Measurements from ENCODE around the gene SLC1A3. TPM values are rescaled to one million over a fixed set of nuclear protein-coding genes. Genes with fewer than 3 reads are reported as not detected.

The SLC1A3 gene
- total RNA-seq, 2 donors from 2014 or later: 10.5 to 12.7 TPM

DNA sequence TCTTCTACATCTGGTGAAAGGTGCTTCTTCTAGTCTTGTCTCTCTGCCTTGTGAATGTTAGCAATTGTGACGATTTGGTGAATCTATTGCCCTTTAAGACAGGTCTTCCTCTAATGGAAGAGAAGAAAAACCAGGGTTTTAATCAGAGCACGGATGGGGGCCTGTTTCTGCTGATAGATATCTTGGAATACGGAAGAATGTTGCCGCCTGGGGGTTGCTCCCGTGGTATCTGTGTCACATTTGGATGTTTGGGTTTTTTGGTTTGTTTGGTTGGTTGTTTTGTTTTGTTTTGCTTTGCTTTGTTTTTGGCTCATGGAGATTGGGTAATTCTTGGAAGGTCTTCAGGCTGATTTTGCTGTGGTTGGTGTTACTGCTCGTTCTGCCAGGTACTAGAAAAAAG lies 9.7 kb upstream of the SLC1A3 start:
- H3K36me3 ChIP-seq: no peaks in the 10 kb centered on the region
- H3K4me3 ChIP-seq: no peak overlapping the region
- H3K4me1 ChIP-seq (replicated peaks): no peaks in the 10 kb centered on the region
- no peaks in the 10 kb centered on the region for H3K27me3 ChIP-seq (replicated peaks; ENCODE audit: insufficient read depth)
- no peaks in the 10 kb centered on the region for H3K9me3 ChIP-seq
- 86% methylated on average over 6 of the region's 6 CpGs for WGBS
- no peak overlapping the region for H3K27ac ChIP-seq
- TF ChIP-seq POLR2AphosphoS5 (IDR thresholded peaks at IDR 0.05): no peak
- TF ChIP-seq, protein P1, sequence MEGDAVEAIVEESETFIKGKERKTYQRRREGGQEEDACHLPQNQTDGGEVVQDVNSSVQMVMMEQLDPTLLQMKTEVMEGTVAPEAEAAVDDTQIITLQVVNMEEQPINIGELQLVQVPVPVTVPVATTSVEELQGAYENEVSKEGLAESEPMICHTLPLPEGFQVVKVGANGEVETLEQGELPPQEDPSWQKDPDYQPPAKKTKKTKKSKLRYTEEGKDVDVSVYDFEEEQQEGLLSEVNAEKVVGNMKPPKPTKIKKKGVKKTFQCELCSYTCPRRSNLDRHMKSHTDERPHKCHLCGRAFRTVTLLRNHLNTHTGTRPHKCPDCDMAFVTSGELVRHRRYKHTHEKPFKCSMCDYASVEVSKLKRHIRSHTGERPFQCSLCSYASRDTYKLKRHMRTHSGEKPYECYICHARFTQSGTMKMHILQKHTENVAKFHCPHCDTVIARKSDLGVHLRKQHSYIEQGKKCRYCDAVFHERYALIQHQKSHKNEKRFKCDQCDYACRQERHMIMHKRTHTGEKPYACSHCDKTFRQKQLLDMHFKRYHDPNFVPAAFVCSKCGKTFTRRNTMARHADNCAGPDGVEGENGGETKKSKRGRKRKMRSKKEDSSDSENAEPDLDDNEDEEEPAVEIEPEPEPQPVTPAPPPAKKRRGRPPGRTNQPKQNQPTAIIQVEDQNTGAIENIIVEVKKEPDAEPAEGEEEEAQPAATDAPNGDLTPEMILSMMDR (IDR thresholded peaks at IDR 0.05): no peak
- no peak for TF ChIP-seq POLR2A (IDR thresholded peaks at IDR 0.05)
- DNase-seq (ENCODE audit: low spot score): no peak
- intact Hi-C loops (cut with DNase I): no loop called here

DNA sequence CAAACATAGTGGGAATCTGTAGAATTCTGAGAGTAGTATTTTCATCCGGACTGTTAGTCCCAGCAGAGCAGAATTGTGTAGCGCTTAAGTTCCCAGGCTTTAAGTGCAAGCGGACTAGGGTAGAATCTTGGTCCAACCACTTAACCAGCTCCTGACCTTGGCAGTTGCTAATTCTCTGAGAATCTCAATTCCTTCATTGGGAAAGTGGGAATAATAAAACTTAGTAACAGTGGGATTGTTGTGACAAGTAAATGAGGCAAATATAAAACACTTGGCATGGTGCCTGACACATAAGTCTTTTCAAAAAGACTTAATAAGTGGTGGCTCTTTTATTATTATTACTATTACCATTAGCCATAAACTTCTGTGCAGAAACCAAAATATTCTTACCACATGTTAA lies 8.4 kb upstream of the SLC1A3 start:
- H3K4me3 ChIP-seq: no peak overlapping the region
- no peak for TF ChIP-seq POLR2AphosphoS5 (IDR thresholded peaks at IDR 0.05)
- TF ChIP-seq POLR2A (IDR thresholded peaks at IDR 0.05): no peak
- TF ChIP-seq, protein P1 (IDR thresholded peaks at IDR 0.05): no peak
- DNase-seq (ENCODE audit: low spot score): no peak
- no peaks in the 10 kb centered on the region for H3K27me3 ChIP-seq (replicated peaks; ENCODE audit: insufficient read depth)
- H3K36me3 ChIP-seq: no peaks in the 10 kb centered on the region
- H3K9me3 ChIP-seq: no peaks in the 10 kb centered on the region
- WGBS: 70% methylated on average over 3 of the region's 3 CpGs
- no peaks in the 10 kb centered on the region for H3K4me1 ChIP-seq (replicated peaks)
- H3K27ac ChIP-seq: no peak overlapping the region
- intact Hi-C loops (cut with DNase I): no loop called here

DNA sequence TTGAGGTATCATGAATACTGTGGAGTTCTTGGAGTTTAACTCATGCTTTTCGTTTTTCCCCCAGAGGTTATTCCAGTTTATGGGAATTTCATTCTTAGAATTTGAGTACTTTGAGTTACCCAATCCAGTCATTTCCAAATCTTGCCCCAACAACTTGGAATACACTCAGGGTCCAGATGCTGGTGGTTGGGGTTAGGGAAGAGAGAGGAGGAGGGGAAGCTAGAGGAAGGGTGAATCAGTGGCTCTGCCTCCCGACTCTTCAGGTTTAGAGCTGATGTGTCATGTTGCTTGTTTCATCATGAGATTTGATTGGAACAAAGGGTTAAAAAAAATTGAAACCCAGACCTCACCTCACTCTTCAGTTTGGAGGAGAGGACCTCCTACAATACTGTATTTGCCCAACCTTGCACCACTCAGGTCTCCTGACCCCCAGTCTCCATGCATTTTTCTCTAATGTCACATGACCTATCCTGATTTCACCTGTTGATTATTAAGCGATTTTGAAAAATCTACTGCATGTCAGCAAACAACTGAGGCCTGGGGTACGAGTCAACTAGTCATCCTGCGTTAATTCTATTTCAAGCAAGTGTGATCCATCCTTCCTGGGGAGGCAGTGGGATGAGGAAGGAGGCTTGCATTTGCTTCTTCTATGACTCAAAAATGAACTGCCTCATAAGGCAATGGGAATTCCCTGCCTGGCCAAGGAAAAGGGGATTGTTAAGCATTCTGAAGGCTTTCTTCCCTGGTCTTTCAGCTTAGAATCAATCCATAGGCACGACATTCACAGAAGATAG lies 6.2 kb upstream of the SLC1A3 start:
- intact Hi-C loops (cut with DNase I): no loop called here
- Histone ChIP-seq H3K36me3 (no peaks in the 10 kb centered on the region), H3K4me1 (replicated peaks) (no peaks in the 10 kb centered on the region), H3K27me3 (replicated peaks; ENCODE audit: insufficient read depth) (no peaks in the 10 kb centered on the region), H3K9me3 (no peaks in the 10 kb centered on the region), H3K4me3 (no peak overlapping the region), H3K27ac (no peak overlapping the region)
- WGBS: 69% methylated on average over 6 of the region's 6 CpGs
- no peak for DNase-seq (ENCODE audit: low spot score)
- TF ChIP-seq, protein P1 (IDR thresholded peaks at IDR 0.05): no peak
- no peak for TF ChIP-seq POLR2A (IDR thresholded peaks at IDR 0.05)
- no peak for TF ChIP-seq POLR2AphosphoS5 (IDR thresholded peaks at IDR 0.05)

DNA sequence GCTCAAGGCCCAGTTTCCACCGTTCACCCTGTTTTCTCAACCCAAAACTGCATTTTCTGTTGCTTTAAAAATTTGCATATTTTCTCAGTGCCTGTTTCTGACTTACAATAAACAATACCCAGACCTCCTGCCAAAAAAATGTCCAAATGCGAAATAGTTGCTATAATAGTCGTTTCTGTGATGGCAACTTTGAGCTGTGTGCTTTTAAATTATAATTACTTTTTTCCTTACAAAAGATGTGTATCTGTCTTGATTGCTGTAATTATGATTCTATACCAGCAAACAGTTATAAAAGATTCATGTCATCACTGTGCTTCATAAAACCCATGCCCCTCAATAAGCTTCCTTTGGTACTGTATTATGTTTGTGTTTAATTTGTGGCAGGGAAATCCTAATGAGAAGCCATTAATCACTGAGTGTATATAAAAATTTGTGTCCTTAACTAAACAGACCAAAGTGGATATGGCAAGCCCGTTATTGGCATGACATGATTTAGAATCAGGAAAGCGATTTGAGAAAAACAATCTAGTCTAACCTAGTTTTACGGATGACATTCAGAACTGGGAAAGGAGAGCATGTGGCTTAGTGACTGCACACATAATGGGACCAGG lies 5.4 kb upstream of the SLC1A3 start:
- no peaks in the 10 kb centered on the region for H3K9me3 ChIP-seq
- 34% methylated on average over 6 of the region's 6 CpGs for WGBS
- intact Hi-C loops (cut with DNase I): no loop called here
- no peaks in the 10 kb centered on the region for H3K4me1 ChIP-seq (replicated peaks)
- H3K36me3 ChIP-seq: no peaks in the 10 kb centered on the region
- DNase-seq (ENCODE audit: low spot score): no peak
- TF ChIP-seq, protein P1 (IDR thresholded peaks at IDR 0.05): no peak
- TF ChIP-seq POLR2AphosphoS5 (IDR thresholded peaks at IDR 0.05) (no peak), POLR2A (IDR thresholded peaks at IDR 0.05) (no peak)
- no peaks in the 10 kb centered on the region for H3K27me3 ChIP-seq (replicated peaks; ENCODE audit: insufficient read depth)
- no peak overlapping the region for H3K4me3 ChIP-seq
- no peak overlapping the region for H3K27ac ChIP-seq

Measured in prostate gland (tissue), 2 donors.